GM12873 (cell line): ENCODE data around the gene ROR1.

Experiments
- CTCF ChIP-seq: IDR thresholded peaks from 2 replicates; pipeline ENCODE4 v1.5.1; 2012; ENCODE audit warnings: low read depth, mild to moderate bottlenecking, moderate library complexity, low read length, control low read depth; ENCODE audit not compliant: insufficient read depth; ENCODE audit errors: missing control alignments

The ROR1 gene

DNA sequence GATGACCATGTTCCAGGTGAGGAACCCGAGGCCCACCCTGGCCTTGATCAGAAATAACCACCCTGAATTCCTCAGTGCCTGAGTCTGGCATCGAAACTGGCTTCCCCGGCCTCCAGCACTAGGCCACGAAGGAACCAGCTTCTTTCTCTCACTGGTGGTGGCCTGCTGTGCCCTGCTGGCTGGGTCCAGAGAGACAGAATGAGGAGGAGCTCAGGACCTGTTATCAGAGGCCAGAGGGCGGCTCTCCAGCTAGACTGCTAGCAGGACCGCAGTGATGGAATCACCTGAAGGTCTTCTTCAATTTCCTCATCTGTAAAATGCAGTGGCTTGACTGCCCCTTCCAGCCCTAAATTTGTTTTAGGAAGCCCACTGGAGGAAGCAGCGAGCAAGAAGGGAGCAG, 20.5 kb downstream of the ROR1 start:
- TF ChIP-seq CTCF, result no peak

- no peak for TF ChIP-seq CTCF
Observed at GRCh38 chr1:63794939-63795378, 21.1 kb downstream of the ROR1 start.

GRCh38 chr1:63795455-63795854, 21.6 kb downstream of the ROR1 start:
- TF ChIP-seq CTCF, result no peak

DNA sequence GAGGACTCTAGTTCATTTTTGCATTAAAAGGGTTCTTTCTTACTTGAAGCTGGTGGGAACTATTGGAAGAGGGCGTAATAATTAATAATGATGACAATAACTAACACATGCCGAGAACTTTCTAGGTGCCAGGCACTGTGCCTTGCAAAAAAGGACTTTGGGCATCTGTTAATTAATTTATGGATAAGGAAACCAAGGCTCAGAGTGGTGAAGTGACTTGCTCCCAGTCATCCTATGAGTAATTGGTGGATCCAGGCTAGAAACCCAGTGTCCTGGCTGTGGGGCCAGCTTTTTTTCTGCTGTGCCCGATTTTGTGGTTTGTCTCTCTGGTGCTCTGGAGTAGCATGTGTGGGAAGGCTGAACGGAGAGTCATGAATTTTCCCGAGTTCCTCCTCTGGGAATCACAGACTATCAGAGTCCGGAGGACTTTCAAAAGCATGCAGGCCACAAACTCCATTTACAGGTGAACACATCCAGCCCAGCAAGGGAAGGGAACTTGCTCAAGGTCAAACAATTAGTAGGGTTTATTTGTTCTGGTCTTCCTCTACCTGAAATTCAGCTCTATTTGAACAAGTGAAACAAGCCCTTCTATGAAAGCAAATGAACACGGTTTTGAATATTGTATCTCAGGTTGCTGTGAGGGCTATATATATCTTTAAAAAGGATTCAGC, 23.4 kb downstream of the ROR1 start:
- no peak for TF ChIP-seq CTCF

DNA sequence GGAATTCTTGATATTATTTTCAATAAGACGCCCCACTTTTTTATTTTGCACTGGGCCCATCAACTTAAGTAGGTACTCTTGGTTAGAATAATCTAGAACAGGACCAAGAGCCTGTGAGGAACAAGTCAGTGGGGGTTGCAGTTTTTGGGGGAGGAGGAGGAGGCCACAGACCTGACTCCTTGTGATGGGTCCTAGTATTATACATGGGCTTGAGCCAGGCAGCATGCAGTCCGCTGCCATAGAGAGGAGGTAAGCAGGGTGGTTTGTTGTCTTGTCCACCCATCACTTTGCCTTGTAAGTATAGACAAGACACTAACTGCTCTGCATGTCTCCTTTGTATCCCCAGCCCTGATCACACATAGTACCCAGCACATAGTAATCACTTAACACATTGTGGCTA, 24.5 kb downstream of the ROR1 start:
- TF ChIP-seq CTCF, result no peak

GRCh38 chr1:63799307-63799706, 25.5 kb downstream of the ROR1 start:
- no peak for TF ChIP-seq CTCF

GRCh38 chr1:63799820-63800219, 26.0 kb downstream of the ROR1 start:
- TF ChIP-seq CTCF, result no peak
